SK-N-SH (cell line): ENCODE results near the gene STX18. TPM values are rescaled to one million over a fixed set of nuclear protein-coding genes. Genes with fewer than 3 reads are reported as not detected.

Experiments used
- CTCF ChIA-PET: fragments of 300-600, 350-600 bp; formaldehyde crosslinking; extraction: SDS; loops from one replicate; lab custom pipeline; 2021; lab: Yijun Ruan, JAX
- POLR2A ChIA-PET: fragments of 350-600 bp; sonication (Branson Sonifier 250); formaldehyde crosslinking; extraction: SDS; loops from one replicate; lab custom pipeline; 2020; ENCODE audit warnings: antibody characterized with exemption, inconsistent platforms; lab: Yijun Ruan, JAX
- DNase-seq: peaks from one replicate; pipeline ENCODE4 v3.0.0; 2012
- H2AFZ ChIP-seq: fragments of 200-600 bp; sonication (generic); 2 replicates; pipeline ENCODE4 v1.8.1; 2016; ENCODE audit warnings: antibody characterized with exemption, mild to moderate bottlenecking, low read depth
- H3F3A ChIP-seq: fragments of 200-600 bp; sonication (generic); replicated peaks from 2 replicates; pipeline ENCODE3; 2016; ENCODE audit warnings: antibody characterized with exemption, mild to moderate bottlenecking; ENCODE audit not compliant: insufficient read depth
- H3K27ac ChIP-seq, 2 experiments: fragments of 200-500 bp in 1 of 2; fragments of 200-600 bp in 1 of 2; sonication (Bioruptor generic) in 1 of 2; sonication (generic), shearing (Covaris generic) in 1 of 2; 2 replicates each; pipeline versions ENCODE4 v1.5.1 to v1.6.1; 2014 to 2016; ENCODE audit warnings: low read depth in 2 of 2, inconsistent platforms in 1 of 2, low read length in 1 of 2, mild to moderate bottlenecking in 1 of 2, mixed read lengths in 1 of 2
- H3K27me3 ChIP-seq: fragments of 200-600 bp; sonication (generic), shearing (Covaris generic); 2 replicates; pipeline ENCODE4 v1.6.1; 2016; ENCODE audit warnings: mixed run types; ENCODE audit not compliant: insufficient read depth
- H3K36me3 ChIP-seq, 2 experiments: fragments of 200-500 bp in 1 of 2; fragments of 200-600 bp in 1 of 2; sonication (Bioruptor generic) in 1 of 2; sonication (generic) in 1 of 2; replicated peaks in 1 of 2; 2 replicates each; pipeline versions ENCODE3 to v1.5.1; 2014 to 2016; ENCODE audit warnings: low read length in 1 of 2, mild to moderate bottlenecking in 1 of 2; ENCODE audit not compliant: insufficient read depth in 2 of 2, control insufficient read depth in 1 of 2
- H3K4me1 ChIP-seq, 2 experiments: fragments of 200-500 bp in 1 of 2; fragments of 200-600 bp in 1 of 2; sonication (Bioruptor generic) in 1 of 2; sonication (generic), shearing (Covaris generic) in 1 of 2; 2 replicates each; pipeline versions ENCODE4 v1.5.1 to v1.6.1; 2014 to 2016; ENCODE audit warnings: low read depth in 1 of 2, low read length in 1 of 2, mixed run types in 1 of 2; ENCODE audit not compliant: insufficient read depth in 2 of 2, control insufficient read depth in 1 of 2
- H3K4me2 ChIP-seq: fragments of 200-600 bp; sonication (generic), shearing (Covaris generic); 2 replicates; pipeline ENCODE4 v1.6.1; 2017; ENCODE audit warnings: mixed run types
- H3K4me3 ChIP-seq, 2 experiments: fragments of 200-500 bp in 1 of 2; fragments of 200-600 bp in 1 of 2; sonication (Bioruptor generic) in 1 of 2; sonication (generic), shearing (Covaris generic) in 1 of 2; 2 replicates each; pipeline versions ENCODE4 v1.5.1 to v1.8.1; 2014 to 2016; ENCODE audit warnings: low read depth in 2 of 2, inconsistent platforms in 1 of 2, low read length in 1 of 2, mild to moderate bottlenecking in 1 of 2, mixed read lengths in 1 of 2, moderate library complexity in 1 of 2
- H3K79me2 ChIP-seq: fragments of 200-600 bp; sonication (generic); 2 replicates; pipeline ENCODE4 v1.8.1; 2017; ENCODE audit warnings: mild to moderate bottlenecking; ENCODE audit not compliant: insufficient read depth
- H3K9ac ChIP-seq: fragments of 200-600 bp; sonication (generic); 2 replicates; pipeline ENCODE4 v1.6.1; 2017; ENCODE audit warnings: mixed run types
- H3K9me2 ChIP-seq: fragments of 200-600 bp; sonication (generic); 2 replicates; pipeline ENCODE4 v1.6.1; 2017; ENCODE audit warnings: mixed run types
- H3K9me3 ChIP-seq: fragments of 200-600 bp; sonication (generic); 2 replicates; pipeline ENCODE4 v1.6.1; 2017; ENCODE audit warnings: mixed run types, mild to moderate bottlenecking, moderate library complexity
- H4K20me1 ChIP-seq: fragments of 200-600 bp; sonication (generic); 2 replicates; pipeline ENCODE4 v1.6.1; 2017; ENCODE audit warnings: mild to moderate bottlenecking, mixed run types; ENCODE audit not compliant: insufficient read depth
- CHD2 ChIP-seq: fragments of 150-350 bp; IDR thresholded peaks from 2 replicates; pipeline ENCODE4 v1.6.1; 2018; ENCODE audit warnings: low read length; ENCODE audit not compliant: partially characterized antibody
- CTCF ChIP-seq: fragments of 200-600 bp; sonication (generic); IDR thresholded peaks from 2 replicates; pipeline ENCODE4 v1.6.1; 2017; ENCODE audit warnings: antibody characterized with exemption, mild to moderate bottlenecking, moderate library complexity
- IRF3 ChIP-seq: fragments of 150-350 bp; IDR thresholded peaks from 2 replicates; pipeline ENCODE4 v1.6.1; 2016; ENCODE audit warnings: mild to moderate bottlenecking, low read depth, low read length
- JUND ChIP-seq: IDR thresholded peaks from 2 replicates; pipeline ENCODE4 v1.4.0; 2012
- MAX ChIP-seq: IDR thresholded peaks from 2 replicates; pipeline ENCODE4 v1.4.0; 2012; ENCODE audit warnings: low read depth
- RAD21 ChIP-seq: IDR thresholded peaks from 2 replicates; pipeline ENCODE4 v1.6.1; 2012; ENCODE audit warnings: mild to moderate bottlenecking, low read length
- RCOR1 ChIP-seq: fragments of 150-350 bp; IDR thresholded peaks from 2 replicates; pipeline ENCODE4 v1.6.1; 2017; ENCODE audit warnings: antibody characterized with exemption, low read length
- RFX5 ChIP-seq: IDR thresholded peaks from 2 replicates; pipeline ENCODE4 v1.6.1; 2012; ENCODE audit warnings: mild to moderate bottlenecking, improper control_type of control experiment, low read length
- RXRA ChIP-seq: IDR thresholded peaks from 2 replicates; pipeline ENCODE4 v1.4.0; 2012; ENCODE audit warnings: low read depth, mild to moderate bottlenecking, borderline replicate concordance
- TEAD4 ChIP-seq: IDR thresholded peaks from 2 replicates; pipeline ENCODE4 v1.4.0; 2012; ENCODE audit warnings: mild to moderate bottlenecking, borderline replicate concordance; ENCODE audit not compliant: insufficient read depth
- USF1 ChIP-seq: IDR thresholded peaks from 2 replicates; pipeline ENCODE4 v1.4.0; 2012; ENCODE audit warnings: low read depth, borderline replicate concordance
- WGBS: methylation state at CpG from one replicate; pipeline ENCODE4 v1.1.6; 2017; ENCODE audit warnings: low lambda C conversion rate; 5-methylcytosine and 5-hydroxymethylcytosine counted together
- polyA plus RNA-seq, 3 experiments: library from polyadenylated mRNA; depleted of rRNA; stranded (reverse); fragments of >200 nt; gene quantifications; 2 replicates each; pipeline ENCODE4 v1.2.3, GENCODE V29; 2012
- TF ChIP-seq, protein P1 (sequence below): IDR thresholded peaks from 2 replicates; pipeline ENCODE4; 2012

STX18 gene
- polyA plus RNA-seq, 1 of the 3 experiments (the other 2 are of a cell fraction) = 17.3 TPM

DNA sequence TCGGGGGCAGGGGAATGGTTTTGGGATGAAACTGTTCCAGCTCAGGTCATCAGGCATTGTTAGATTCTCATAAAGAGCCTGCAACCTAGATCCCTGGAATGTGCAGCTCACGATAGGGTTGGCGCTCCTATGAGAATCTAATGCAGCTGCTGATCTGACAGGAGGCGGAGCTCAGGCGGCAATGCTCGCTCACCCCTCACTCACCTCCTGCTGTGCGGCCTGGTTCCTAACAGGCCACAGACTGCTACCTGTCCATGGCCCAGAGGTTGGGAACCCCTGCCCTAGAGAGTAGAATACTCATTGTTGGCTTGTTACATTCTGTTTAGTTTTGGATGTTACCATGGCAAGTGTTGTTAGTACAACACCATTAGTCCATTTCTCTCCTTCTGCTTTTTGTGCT, 40.8 kb upstream of the STX18 start:
- H3K9me3 ChIP-seq = peaks cover 3% of the 10 kb centered on the region; the same call in 1 of the 2 replicates
- TF ChIP-seq CHD2 (no peak), CTCF (no peak), RFX5 (no peak), USF1 (no peak), RCOR1 (no peak), JUND (no peak), MAX (no peak), RAD21 (no peak), TEAD4 (no peak), RXRA (no peak)
- TF ChIP-seq, protein P1, sequence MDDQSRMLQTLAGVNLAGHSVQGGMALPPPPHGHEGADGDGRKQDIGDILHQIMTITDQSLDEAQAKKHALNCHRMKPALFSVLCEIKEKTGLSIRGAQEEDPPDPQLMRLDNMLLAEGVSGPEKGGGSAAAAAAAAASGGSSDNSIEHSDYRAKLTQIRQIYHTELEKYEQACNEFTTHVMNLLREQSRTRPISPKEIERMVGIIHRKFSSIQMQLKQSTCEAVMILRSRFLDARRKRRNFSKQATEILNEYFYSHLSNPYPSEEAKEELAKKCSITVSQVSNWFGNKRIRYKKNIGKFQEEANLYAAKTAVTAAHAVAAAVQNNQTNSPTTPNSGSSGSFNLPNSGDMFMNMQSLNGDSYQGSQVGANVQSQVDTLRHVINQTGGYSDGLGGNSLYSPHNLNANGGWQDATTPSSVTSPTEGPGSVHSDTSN = no peak
- TF ChIP-seq, all 33 proteins: peak for 0
- POLR2A ChIA-PET = no interaction called here
- Histone ChIP-seq H3K9ac (no peak overlapping the region), H3K4me2 (no peak overlapping the region), H3K27me3 (no peaks in the 10 kb centered on the region), H3K9me2 (no peaks in the 10 kb centered on the region), H3K4me1 (peaks cover 0 to 9% of the 10 kb centered on the region in 2 experiments; a peak in 1 of 4 replicates), H4K20me1 (no peaks in the 10 kb centered on the region), H3K4me3 (no peak overlapping the region), H3K36me3 (no peaks in the 10 kb centered on the region), H2AFZ (no peak overlapping the region), H3K79me2 (no peaks in the 10 kb centered on the region), H3F3A (peaks cover 9% of the 10 kb centered on the region), H3K27ac (no peak overlapping the region)
- CTCF ChIA-PET = interaction anchor here (1.5 kb wide), 1 partner anchor 14 kb away, joined by 4 read pairs; no protein-coding TSS in a partner anchor
- DNase-seq = no peak
- 95% methylated on average over 7 of the region's 7 CpGs for WGBS

DNA sequence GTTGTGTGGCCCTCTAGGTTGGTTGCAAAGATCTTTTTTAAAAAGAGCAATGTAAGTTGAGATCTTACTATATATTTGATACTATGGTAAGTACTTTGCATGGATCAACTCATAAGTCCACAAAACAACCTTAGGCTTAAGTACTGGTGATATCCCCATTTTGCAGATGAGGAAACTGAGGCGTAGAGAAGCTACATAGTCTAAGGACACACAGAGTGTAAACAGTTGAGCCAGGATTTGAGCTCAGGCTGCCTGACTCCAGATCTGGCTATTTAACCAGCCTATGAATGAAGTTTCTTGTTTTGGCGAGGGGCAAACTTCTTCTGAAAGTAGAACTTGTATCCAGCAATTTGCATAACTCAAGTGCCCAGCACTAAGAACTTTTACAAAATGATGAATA, 38.6 kb upstream of the STX18 start:
- DNase-seq = no peak
- WGBS = 93% methylated on average over 2 of the region's 2 CpGs
- ChIA-PET CTCF (no interaction called here), POLR2A (no interaction called here)
- H3F3A ChIP-seq = peaks cover 5% of the 10 kb centered on the region
- peaks cover 0 to 5% of the 10 kb centered on the region in 2 experiments; a peak in 2 of 4 replicates for H3K4me1 ChIP-seq
- no peaks in the 10 kb centered on the region for H3K36me3 ChIP-seq
- H3K9me3 ChIP-seq = no peaks in the 10 kb centered on the region
- H3K27ac ChIP-seq = no peak overlapping the region
- TF ChIP-seq IRF3 = no peak
- no peak overlapping the region for H3K4me2 ChIP-seq
- no peak overlapping the region for H3K9ac ChIP-seq
- no peaks in the 10 kb centered on the region for H3K9me2 ChIP-seq
- H3K79me2 ChIP-seq = no peaks in the 10 kb centered on the region
- no peaks in the 10 kb centered on the region for H3K27me3 ChIP-seq
- no peak overlapping the region for H3K4me3 ChIP-seq
- H2AFZ ChIP-seq = no peak overlapping the region
- H4K20me1 ChIP-seq = no peaks in the 10 kb centered on the region
